Measurements from ENCODE around the gene GDF9. TPM values are rescaled to one million over a fixed set of nuclear protein-coding genes. Genes with fewer than 3 reads are reported as not detected.

Gene GDF9
- total RNA-seq, 2 donors from 2014 or later = 0.26 to 0.33 TPM

GRCh38 chr5:132816554-132816953 is 49.7 kb downstream of the GDF9 start:
- peaks cover 25% of the 10 kb centered on the region for H3K4me1 ChIP-seq
- no peaks in the 10 kb centered on the region for H3K36me3 ChIP-seq (replicated peaks in 1 of 2; ENCODE audit: insufficient read depth in 1 of 2, low read depth in 2 of 2)
- DNase-seq (no peak), ATAC-seq (no peak)
- H3K9me3 ChIP-seq = no peaks in the 10 kb centered on the region
- no peak for TF ChIP-seq POLR2A (IDR thresholded peaks at IDR 0.05)
- TF ChIP-seq, protein P1, sequence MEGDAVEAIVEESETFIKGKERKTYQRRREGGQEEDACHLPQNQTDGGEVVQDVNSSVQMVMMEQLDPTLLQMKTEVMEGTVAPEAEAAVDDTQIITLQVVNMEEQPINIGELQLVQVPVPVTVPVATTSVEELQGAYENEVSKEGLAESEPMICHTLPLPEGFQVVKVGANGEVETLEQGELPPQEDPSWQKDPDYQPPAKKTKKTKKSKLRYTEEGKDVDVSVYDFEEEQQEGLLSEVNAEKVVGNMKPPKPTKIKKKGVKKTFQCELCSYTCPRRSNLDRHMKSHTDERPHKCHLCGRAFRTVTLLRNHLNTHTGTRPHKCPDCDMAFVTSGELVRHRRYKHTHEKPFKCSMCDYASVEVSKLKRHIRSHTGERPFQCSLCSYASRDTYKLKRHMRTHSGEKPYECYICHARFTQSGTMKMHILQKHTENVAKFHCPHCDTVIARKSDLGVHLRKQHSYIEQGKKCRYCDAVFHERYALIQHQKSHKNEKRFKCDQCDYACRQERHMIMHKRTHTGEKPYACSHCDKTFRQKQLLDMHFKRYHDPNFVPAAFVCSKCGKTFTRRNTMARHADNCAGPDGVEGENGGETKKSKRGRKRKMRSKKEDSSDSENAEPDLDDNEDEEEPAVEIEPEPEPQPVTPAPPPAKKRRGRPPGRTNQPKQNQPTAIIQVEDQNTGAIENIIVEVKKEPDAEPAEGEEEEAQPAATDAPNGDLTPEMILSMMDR (IDR thresholded peaks at IDR 0.05) = no peak
- intact Hi-C loops (cut with DNase I) = no loop called here
- H3K27ac ChIP-seq = no peak overlapping the region
- H3K27me3 ChIP-seq = no peaks in the 10 kb centered on the region
- H3K4me3 ChIP-seq = no peak overlapping the region

GRCh38 chr5:132816083-132816482 is 50.2 kb downstream of the GDF9 start:
- intact Hi-C loops (cut with DNase I) = no loop called here
- no peak overlapping the region for H3K27ac ChIP-seq
- TF ChIP-seq, protein P1 (IDR thresholded peaks at IDR 0.05) = no peak
- TF ChIP-seq POLR2A (IDR thresholded peaks at IDR 0.05) = no peak
- WGBS, 2 donors = 71 to 73% methylated on average over 2 of the region's 2 CpGs
- H3K27me3 ChIP-seq = no peaks in the 10 kb centered on the region
- ATAC-seq = no peak
- no peak overlapping the region for H3K4me3 ChIP-seq
- no peaks in the 10 kb centered on the region for H3K36me3 ChIP-seq (replicated peaks in 1 of 2; ENCODE audit: insufficient read depth in 1 of 2, low read depth in 2 of 2)
- peaks cover 25% of the 10 kb centered on the region for H3K4me1 ChIP-seq
- DNase-seq = no peak
- no peaks in the 10 kb centered on the region for H3K9me3 ChIP-seq

GRCh38 chr5:132815454-132815853 is 50.8 kb downstream of the GDF9 start:
- DNase-seq (no peak), ATAC-seq (no peak)
- WGBS, 2 donors = 82 to 83% methylated on average over 1 of the region's 1 CpG
- Histone ChIP-seq H3K27ac (no peak overlapping the region), H3K4me3 (no peak overlapping the region), H3K27me3 (no peaks in the 10 kb centered on the region), H3K9me3 (no peaks in the 10 kb centered on the region), H3K36me3 (replicated peaks in 1 of 2; ENCODE audit: insufficient read depth in 1 of 2, low read depth in 2 of 2) (no peaks in the 10 kb centered on the region), H3K4me1 (peaks cover 24% of the 10 kb centered on the region)
- TF ChIP-seq, protein P1 (IDR thresholded peaks at IDR 0.05) = no peak
- no peak for TF ChIP-seq POLR2A (IDR thresholded peaks at IDR 0.05)
- intact Hi-C loops (cut with DNase I) = no loop called here

DNA sequence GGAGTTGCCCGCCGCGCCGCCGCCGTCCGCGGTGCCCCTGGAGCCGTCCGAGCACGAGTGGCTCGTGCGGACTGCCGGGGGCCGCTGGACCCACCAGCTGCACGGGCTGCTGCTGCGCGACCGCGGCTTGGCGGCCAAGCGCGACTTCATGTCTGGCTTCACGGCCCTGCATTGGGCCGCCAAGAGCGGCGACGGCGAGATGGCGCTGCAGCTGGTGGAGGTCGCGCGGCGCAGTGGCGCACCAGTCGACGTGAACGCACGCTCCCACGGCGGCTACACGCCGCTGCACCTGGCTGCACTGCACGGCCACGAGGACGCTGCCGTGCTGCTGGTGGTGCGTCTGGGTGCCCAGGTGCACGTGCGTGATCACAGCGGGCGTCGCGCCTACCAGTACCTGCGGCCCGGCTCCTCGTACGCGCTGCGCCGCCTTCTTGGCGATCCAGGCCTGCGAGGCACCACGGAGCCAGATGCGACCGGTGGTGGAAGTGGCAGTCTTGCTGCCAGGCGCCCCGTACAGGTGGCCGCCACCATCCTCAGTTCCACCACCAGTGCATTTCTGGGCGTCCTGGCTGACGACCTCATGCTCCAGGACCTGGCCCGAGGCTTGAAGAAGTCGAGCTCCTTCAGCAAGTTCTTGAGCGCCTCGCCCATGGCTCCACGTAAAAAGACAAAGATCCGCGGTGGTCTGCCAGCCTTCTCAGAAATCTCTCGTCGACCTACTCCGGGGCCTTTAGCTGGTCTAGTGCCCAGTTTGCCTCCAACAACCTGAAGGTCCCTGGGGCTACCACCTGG is 51.6 kb downstream of the GDF9 start:
- DNase-seq (no peak), ATAC-seq (no peak)
- intact Hi-C loops (cut with DNase I) = no loop called here
- H3K9me3 ChIP-seq = no peaks in the 10 kb centered on the region
- H3K27ac ChIP-seq = no peak overlapping the region
- no peak for TF ChIP-seq POLR2A (IDR thresholded peaks at IDR 0.05)
- TF ChIP-seq, protein P1 (IDR thresholded peaks at IDR 0.05) = no peak
- peaks cover 18% of the 10 kb centered on the region for H3K4me1 ChIP-seq
- WGBS, 2 donors = 84 to 94% methylated on average over 21 to 60 of the region's 81 CpGs
- no peak overlapping the region for H3K4me3 ChIP-seq
- H3K27me3 ChIP-seq = no peaks in the 10 kb centered on the region
- H3K36me3 ChIP-seq (replicated peaks in 1 of 2; ENCODE audit: insufficient read depth in 1 of 2, low read depth in 2 of 2) = no peaks in the 10 kb centered on the region
